Smooth muscle cell (in vitro differentiated cells): ENCODE measurements around the gene PTPRD. TPM values are rescaled to one million over a fixed set of nuclear protein-coding genes. Genes with fewer than 3 reads are reported as not detected.

Source experiments
- DNase-seq: peaks from one replicate; lab custom pipeline; 2025; ENCODE audit not compliant: unreplicated experiment; lab: John Stamatoyannopoulos, UW
- H2AFZ ChIP-seq: fragments of 200-600 bp; sonication (generic); 2 replicates; pipeline ENCODE4 v1.6.0; 2016; ENCODE audit warnings: antibody characterized with exemption, low read depth, mild to moderate bottlenecking
- H3F3A ChIP-seq: fragments of 200-600 bp; sonication (generic); 2 replicates; pipeline ENCODE4 v1.6.0; 2017; ENCODE audit warnings: antibody characterized with exemption, low read depth
- H3K27ac ChIP-seq: fragments of 200-600 bp; sonication (generic); 2 replicates; pipeline ENCODE4 v1.5.1; 2016; ENCODE audit warnings: low read depth, mild to moderate bottlenecking
- H3K27me3 ChIP-seq: fragments of 200-600 bp; sonication (generic); 2 replicates; pipeline ENCODE4 v1.6.1; 2016; ENCODE audit warnings: low read depth, mild to moderate bottlenecking
- H3K36me3 ChIP-seq: fragments of 200-600 bp; sonication (generic); 2 replicates; pipeline ENCODE4 v1.5.1; 2016; ENCODE audit warnings: low read depth
- H3K4me1 ChIP-seq: fragments of 200-600 bp; sonication (generic); 2 replicates; pipeline ENCODE4 v1.5.1; 2016; ENCODE audit warnings: low read depth
- H3K4me2 ChIP-seq: fragments of 200-600 bp; sonication (generic); 2 replicates; pipeline ENCODE4 v1.6.0; 2016; ENCODE audit warnings: mild to moderate bottlenecking
- H3K4me3 ChIP-seq: fragments of 200-600 bp; sonication (generic); 2 replicates; pipeline ENCODE4 v1.5.1; 2016; ENCODE audit warnings: mild to moderate bottlenecking
- H3K79me2 ChIP-seq: fragments of 200-600 bp; sonication (generic); 2 replicates; pipeline ENCODE4 v1.6.0; 2016; ENCODE audit warnings: low read depth, mild to moderate bottlenecking
- H3K9ac ChIP-seq: fragments of 200-600 bp; sonication (generic); 2 replicates; pipeline ENCODE4 v1.6.0; 2016; ENCODE audit warnings: low read depth
- H3K9me3 ChIP-seq: fragments of 200-600 bp; sonication (generic); replicated peaks from 2 replicates; pipeline ENCODE4 v1.5.1; 2016; ENCODE audit warnings: low read depth
- H4K20me1 ChIP-seq: fragments of 200-600 bp; sonication (generic); 2 replicates; pipeline ENCODE4 v1.6.0; 2016; ENCODE audit warnings: low read depth
- WGBS: methylation state at CpG from one replicate; pipeline ENCODE4 v1.1.7; 2016; ENCODE audit warnings: low lambda C conversion rate; 5-methylcytosine and 5-hydroxymethylcytosine counted together
- polyA plus RNA-seq: library from polyadenylated mRNA; unstranded; fragments of >200 nt; fragmentation: Nextera tagmentation; extraction: Ambion mirVana; gene quantifications from 2 replicates; pipeline ENCODE4 v1.2.1, GENCODE V29; 2016
- total RNA-seq: library from RNA; depleted of rRNA; stranded (reverse); fragments of >200 nt; gene quantifications from 2 replicates; pipeline ENCODE4 v1.2.3, GENCODE V29; 2014
- TF ChIP-seq, protein P1 (sequence below): fragments of 200-600 bp; sonication (generic); IDR thresholded peaks from 2 replicates; pipeline ENCODE4 v1.5.1; 2017; ENCODE audit warnings: borderline replicate concordance, mild to moderate bottlenecking, antibody characterized with exemption; ENCODE audit not compliant: insufficient read depth, poor library complexity, severe bottlenecking

The PTPRD gene
- total and polyA plus RNA-seq, 2 experiments from 2014 or later: 6.5 to 61.0 TPM

DNA sequence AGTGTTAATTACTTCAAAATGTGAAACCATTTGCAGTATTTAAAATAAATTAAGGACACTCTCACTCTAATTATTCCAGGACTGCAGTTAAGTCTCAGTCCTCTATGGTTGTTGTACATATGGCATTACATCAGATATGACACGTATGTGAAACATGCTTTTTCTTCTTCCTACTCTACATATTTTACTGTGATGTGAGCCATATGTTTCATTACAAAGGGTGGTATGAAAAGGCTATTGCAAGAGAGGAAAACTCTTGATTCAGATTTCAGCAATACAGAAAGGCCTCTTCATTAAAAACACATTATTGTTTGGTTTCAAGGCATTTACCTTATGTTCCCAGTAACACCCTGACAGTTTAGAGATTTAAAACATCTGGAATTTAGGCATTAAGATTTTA is 1848.8 kb downstream of the PTPRD start:
- H3K36me3 ChIP-seq: no peaks in the 10 kb centered on the region
- no peaks in the 10 kb centered on the region for H3K9me3 ChIP-seq
- no peaks in the 10 kb centered on the region for H3K79me2 ChIP-seq
- peaks cover 19% of the 10 kb centered on the region for H3K4me1 ChIP-seq
- H3K4me2 ChIP-seq: peak overlapping the region; percentile 7
- H3K27ac ChIP-seq: peak overlapping the region; percentile 48
- no peaks in the 10 kb centered on the region for H4K20me1 ChIP-seq
- H3K9ac ChIP-seq: no peak overlapping the region
- H3K4me3 ChIP-seq: no peak overlapping the region
- H2AFZ ChIP-seq: no peak overlapping the region
- TF ChIP-seq, protein P1, sequence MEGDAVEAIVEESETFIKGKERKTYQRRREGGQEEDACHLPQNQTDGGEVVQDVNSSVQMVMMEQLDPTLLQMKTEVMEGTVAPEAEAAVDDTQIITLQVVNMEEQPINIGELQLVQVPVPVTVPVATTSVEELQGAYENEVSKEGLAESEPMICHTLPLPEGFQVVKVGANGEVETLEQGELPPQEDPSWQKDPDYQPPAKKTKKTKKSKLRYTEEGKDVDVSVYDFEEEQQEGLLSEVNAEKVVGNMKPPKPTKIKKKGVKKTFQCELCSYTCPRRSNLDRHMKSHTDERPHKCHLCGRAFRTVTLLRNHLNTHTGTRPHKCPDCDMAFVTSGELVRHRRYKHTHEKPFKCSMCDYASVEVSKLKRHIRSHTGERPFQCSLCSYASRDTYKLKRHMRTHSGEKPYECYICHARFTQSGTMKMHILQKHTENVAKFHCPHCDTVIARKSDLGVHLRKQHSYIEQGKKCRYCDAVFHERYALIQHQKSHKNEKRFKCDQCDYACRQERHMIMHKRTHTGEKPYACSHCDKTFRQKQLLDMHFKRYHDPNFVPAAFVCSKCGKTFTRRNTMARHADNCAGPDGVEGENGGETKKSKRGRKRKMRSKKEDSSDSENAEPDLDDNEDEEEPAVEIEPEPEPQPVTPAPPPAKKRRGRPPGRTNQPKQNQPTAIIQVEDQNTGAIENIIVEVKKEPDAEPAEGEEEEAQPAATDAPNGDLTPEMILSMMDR: no peak
- no peaks in the 10 kb centered on the region for H3K27me3 ChIP-seq
- 30% methylated on average over 1 of the region's 1 CpG for WGBS
- peaks cover 2% of the 10 kb centered on the region for H3F3A ChIP-seq
- DNase-seq: no peak

DNA sequence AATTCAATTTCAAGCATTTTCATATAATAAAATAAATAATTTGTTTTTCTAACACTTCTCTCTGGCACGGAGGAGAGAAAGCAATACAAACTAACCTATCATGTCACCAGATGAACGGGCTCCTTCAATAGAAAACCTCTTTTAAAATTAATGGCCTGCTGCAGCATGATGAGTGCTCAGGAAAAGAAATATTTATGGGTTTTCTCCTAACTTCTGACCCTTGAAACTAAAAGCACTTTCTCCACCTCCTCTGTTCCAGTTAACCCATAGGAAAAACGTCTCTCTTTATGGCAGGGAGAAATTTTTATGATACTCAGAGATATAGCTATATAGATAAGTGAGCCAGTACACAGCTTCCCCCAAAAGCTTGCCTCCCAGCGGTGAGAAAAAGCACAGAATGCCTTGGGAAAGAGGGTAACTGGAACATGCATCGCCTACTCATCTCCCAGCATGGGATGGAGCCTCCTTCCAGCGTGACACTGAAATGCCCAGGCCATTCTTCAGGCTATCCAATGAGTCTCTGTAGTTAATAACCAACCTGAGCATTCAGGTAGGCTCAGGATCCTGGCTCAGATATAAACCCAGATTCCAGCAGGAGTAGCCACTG is 1850.2 kb downstream of the PTPRD start:
- TF ChIP-seq, protein P1: no peak
- H3K36me3 ChIP-seq: no peaks in the 10 kb centered on the region
- H3K4me3 ChIP-seq: no peak overlapping the region
- no peak overlapping the region for H2AFZ ChIP-seq
- H3F3A ChIP-seq: peaks cover 6% of the 10 kb centered on the region
- 54% methylated on average over 6 of the region's 6 CpGs for WGBS
- DNase-seq: no peak
- peaks cover 19% of the 10 kb centered on the region for H3K4me1 ChIP-seq
- H3K9ac ChIP-seq: no peak overlapping the region
- H4K20me1 ChIP-seq: no peaks in the 10 kb centered on the region
- H3K4me2 ChIP-seq: no peak overlapping the region
- no peaks in the 10 kb centered on the region for H3K27me3 ChIP-seq
- peaks cover 9% of the 10 kb centered on the region for H3K79me2 ChIP-seq
- no peak overlapping the region for H3K27ac ChIP-seq
- no peaks in the 10 kb centered on the region for H3K9me3 ChIP-seq

DNA sequence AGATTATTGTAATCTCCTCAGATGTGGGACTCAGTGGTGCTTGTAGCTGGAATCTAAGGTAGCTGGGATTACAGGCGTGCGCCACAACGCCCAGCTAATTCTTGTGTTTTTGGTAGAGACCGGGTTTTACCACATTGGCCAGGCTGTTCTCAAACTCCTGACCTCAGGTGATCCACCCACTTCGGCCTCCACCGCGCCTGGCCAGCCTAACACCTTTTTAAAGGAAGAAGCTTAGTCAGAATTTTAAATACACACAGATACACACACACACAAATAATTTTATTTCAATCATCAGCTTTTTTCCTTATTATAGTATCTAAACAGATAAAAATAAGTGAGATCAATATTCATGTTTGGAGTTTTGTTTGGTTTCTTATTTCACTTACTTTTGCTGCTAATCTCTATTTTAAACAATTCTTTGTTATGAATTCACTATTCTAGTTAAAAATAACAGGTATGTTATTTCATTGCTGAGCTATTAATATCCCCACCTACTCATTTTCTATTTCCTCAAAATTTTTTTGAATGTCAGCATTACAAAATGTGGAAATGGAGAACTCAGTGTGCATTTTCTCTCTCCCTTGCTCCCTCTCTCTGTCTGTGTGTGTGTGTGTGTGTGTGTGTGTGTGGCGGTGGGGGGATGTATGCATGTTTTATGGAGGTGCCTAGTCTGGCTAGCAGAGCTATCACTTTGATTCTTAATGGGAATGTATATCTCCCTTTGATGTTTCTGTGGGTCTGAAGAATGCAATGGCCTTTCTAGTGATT is 1852.6 kb downstream of the PTPRD start:
- DNase-seq: no peak
- peak overlapping the region; percentile 37 for H3K27ac ChIP-seq
- H3K27me3 ChIP-seq: no peaks in the 10 kb centered on the region
- H3K4me2 ChIP-seq: peak overlapping the region; percentile 63
- H3F3A ChIP-seq: peaks cover 6% of the 10 kb centered on the region
- no peaks in the 10 kb centered on the region for H3K36me3 ChIP-seq
- peaks cover 17% of the 10 kb centered on the region for H3K79me2 ChIP-seq
- 37% methylated on average over 8 of the region's 8 CpGs for WGBS
- H2AFZ ChIP-seq: peak overlapping the region; percentile 28
- H3K4me1 ChIP-seq: peaks cover 22% of the 10 kb centered on the region
- no peaks in the 10 kb centered on the region for H3K9me3 ChIP-seq
- peak overlapping the region; percentile 8 for H3K9ac ChIP-seq
- no peak overlapping the region for H3K4me3 ChIP-seq
- TF ChIP-seq, protein P1: no peak
- no peaks in the 10 kb centered on the region for H4K20me1 ChIP-seq
